AG08395 (cell line): Measurements from ENCODE around the gene PTGER4.
"Not testable (repeated sequence)": the region's sequence is repeated elsewhere in the genome, so short reads cannot be mapped to it uniquely, and the experiment has no call there.

ENCODE experiments used
- DNase-seq: peaks from one replicate; pipeline ENCODE4 v3.0.0; 2012; ENCODE audit warnings: mixed read lengths, low spot score

The PTGER4 gene

GRCh38 chr5:40689438-40689837, 9.7 kb downstream of the PTGER4 start:
- DNase-seq, result peak; percentile 88

DNA sequence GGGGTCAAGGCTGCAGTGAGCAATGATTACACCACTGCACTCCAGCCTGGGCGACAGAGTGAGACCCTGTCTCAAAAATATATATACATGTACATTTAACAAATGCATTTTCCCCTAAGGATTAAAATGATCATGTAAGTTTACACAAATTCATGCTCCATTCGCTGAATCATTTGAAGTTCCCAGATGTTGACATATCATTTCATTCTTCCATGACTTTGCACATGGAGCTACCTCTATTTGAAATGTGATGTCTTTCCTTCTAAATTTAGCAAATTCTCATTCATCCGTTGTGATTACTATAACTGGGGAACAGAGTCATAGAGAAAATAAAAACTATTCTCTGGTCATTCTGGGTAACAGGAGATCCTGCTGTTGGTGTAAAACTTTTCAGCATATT, 10.6 kb downstream of the PTGER4 start:
- no peak for DNase-seq

GRCh38 chr5:40691894-40692293, 12.2 kb downstream of the PTGER4 start:
- no peak for DNase-seq

DNA sequence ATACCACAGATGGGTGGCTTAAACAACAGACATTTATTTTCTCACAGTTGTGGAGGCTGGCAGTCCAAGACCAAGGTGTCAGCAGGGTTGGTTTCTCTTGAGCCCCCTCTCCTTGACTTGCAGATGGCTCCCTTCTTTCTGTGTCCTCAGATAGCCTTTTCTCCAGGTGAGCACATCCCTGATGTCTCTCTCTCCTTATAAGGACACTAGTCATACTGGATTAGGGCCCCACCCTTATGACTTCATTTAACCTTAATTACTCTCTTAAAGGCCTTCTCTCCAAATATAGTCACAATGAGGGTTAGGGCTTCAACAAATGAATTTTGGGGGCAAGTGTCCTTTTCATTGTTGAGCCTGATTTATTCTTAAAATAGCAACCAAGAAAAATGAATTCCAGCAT, 14.7 kb downstream of the PTGER4 start:
- DNase-seq, result no peak

GRCh38 chr5:40700116-40700782, 20.5 kb downstream of the PTGER4 start:
- no peak for DNase-seq

DNA sequence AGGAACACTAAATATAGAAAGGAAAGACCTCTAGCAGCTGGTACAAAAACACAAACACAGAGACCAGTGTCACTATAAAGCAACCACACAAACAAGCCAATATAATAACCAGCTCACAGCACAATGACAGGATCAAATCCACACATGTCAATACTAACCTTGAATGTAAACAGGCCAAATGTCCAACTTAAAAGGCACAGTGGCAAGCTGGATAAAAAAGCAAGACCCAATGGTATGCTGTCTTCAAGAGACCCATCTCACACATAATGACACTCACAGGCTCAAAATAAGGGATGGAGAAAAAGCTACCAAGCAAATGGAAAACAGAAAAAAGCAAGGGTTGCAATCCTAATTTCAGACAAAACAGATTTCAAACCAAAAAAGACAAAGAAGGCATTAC, 22.3 kb downstream of the PTGER4 start:
- not testable (repeated sequence) for DNase-seq

- DNase-seq, result not testable (repeated sequence)
Observed at GRCh38 chr5:40705484-40705883, 25.8 kb downstream of the PTGER4 start.

DNA sequence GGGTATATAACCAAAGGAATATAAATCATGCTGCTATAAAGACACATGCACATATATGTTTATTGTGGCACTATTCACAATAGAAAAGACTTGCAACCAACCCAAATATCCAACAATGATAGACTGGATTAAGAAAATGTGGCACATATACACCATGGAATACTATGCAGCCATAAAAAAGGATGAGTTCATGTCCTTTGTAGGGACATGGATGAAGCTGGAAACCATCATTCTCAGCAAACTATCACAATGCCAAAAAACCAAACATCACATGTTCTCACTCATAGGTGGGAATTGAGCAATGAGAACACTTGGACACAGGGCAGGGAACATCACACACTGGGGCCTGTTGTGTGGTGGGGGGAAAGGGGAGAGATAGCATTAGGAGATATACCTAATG, 30.9 kb downstream of the PTGER4 start:
- DNase-seq, result not testable (repeated sequence)

GRCh38 chr5:40714001-40714400, 34.3 kb downstream of the PTGER4 start:
- no peak for DNase-seq

- no peak for DNase-seq
Observed at GRCh38 chr5:40716000-40716399, 36.3 kb downstream of the PTGER4 start.

- DNase-seq, result no peak
Observed at GRCh38 chr5:40716590-40716989, 36.9 kb downstream of the PTGER4 start.

- peak; percentile 68 for DNase-seq
Observed at GRCh38 chr5:40717281-40717680, 37.6 kb downstream of the PTGER4 start.

DNA sequence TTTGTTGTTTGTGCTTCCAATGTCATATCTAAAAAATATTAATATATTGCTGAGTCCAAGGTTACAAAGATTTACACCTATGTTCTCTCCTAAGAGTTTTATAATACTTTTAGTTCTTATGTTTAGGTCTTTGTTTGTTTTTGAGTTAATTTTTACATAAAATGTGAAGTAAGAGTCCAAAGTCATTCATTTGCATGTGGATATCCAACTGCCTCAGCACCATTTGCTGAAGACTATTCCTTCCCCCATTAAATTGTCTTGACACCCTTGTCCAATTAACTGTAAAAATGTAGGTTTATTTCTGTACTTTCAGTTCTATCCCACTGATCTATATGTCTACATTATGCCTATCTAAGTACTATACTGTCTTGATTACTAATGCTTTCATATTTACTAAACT, 40.4 kb downstream of the PTGER4 start:
- no peak for DNase-seq

DNA sequence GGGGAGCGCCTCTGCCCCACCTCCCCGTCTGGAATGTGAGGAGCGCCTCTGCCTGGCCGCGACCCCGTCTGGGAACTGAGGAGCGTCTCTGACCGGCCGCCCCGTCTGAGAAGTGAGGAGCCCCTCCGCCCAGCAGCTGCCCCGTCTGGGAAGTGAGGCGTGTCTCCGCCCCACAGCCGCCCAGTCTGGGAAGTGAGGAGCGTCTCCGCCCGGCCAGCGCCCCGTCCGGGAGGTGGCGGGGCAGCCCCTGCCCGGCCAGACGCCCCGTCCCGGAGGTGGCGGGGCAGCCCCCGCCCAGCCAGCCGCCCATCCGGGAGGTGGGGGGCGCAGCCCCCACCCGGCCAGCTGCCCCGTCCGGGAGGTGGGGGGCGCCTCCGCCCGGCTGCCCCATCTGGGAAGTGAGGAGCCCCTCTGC, 42.8 kb downstream of the PTGER4 start:
- DNase-seq, result not testable (repeated sequence)

DNA sequence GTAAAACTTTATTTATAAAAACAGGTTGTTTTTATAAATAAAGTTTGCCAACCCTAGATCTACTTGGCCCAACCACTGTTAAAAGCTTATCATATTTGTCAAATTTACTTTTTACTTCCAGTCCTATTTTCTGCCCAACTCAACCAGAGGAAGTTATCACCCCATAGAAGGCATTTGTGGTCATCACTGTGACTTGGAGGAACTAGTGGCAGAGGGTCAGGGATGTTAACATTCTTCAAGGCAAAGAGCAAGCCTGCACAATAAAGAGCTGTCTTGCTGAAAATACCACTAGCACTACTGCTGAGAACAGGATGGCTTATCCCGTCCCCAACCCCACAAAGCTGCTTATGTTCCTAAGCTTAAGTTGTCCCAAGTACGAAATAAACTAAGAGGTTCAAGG, 53.7 kb downstream of the PTGER4 start:
- no peak for DNase-seq

DNA sequence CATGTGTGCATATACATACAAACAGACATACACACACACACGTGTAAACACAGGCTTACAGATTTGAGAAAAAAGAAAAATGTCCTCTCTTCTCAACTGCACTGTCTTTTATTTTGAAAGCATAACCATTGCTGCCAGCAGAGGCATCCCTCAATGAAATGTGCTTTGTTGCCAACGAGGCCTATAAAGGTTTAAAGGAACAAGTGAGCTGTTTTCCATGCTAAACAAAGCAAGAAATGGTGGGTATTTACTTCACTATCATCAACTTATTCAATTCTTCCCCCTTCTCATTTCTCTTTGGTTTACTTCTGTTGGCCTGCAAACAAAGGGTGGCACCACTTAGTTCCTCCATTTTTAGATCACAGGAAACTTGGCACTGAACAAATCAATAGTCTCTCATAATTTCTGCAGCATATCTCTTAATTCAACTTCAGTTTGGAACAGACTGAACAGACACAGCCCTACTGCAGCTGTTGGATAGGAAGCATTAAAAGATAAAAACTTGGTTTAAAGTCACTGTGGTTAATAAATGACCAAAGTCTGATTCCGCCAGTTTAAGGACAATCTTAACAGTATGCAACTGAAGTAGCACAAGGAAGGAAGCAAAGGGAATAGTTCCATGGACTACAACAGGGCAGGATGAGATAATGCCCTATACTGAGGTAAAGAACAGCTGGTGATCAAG, 54.3 kb downstream of the PTGER4 start:
- no peak for DNase-seq

DNA sequence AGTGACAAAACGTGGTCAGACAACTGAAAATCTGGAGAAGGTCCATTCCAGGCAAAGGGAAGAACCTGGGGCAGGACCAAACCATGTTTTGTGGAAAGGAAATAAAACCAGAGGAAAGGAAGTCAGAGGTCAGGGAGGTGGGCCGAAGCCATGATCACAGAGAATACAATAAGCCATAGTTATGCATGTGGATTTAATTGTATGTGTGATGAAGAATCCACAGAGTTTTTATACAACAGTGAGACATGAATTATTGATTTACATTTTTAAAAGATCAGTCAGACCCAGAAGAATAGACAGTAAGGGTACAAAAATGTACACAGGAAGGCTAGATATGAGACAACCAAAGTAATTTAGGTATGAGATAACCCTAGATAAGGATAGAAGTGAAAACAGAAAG, 55.3 kb downstream of the PTGER4 start:
- peak; percentile 31 for DNase-seq

DNA sequence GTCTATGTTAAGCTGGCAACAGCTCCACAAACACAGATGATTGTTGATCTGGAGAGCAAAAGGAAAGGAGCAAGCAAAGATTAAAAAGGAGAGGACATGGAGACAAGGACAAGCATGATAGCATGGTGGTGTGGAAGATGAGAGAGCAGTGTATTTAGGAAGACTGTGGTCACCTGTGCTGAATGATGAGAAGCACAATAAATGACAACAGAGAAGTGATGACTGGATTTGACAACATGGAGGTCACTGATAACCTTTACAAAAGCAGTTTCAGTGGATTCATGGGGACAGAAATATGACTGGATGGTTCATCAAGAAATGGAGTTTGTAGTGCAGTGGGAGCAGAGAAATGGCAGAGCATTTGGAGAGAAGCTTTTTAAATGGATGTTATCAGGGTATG, 55.9 kb downstream of the PTGER4 start:
- DNase-seq, result no peak

- DNase-seq, result peak; percentile 68
Observed at GRCh38 chr5:40736103-40736875, 56.6 kb downstream of the PTGER4 start.

DNA sequence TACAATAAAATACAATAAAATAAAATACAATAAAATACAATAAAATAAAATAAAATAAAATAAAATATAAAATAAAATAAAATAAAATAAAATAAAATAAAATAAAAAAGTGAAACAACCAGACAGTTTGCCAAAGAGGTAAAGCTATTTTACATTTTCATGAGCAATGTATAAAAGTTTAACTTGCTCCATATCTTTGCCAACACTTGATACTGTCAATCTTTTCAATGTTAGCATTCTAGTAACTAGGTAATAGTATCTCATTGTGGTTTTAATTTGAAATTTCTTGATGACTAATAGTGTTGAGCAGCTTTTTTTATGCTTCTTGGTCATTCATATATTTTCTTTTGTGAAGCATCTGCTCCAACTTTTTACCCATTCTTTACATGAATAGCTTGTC, 58.8 kb downstream of the PTGER4 start:
- DNase-seq, result no peak
